Activated CD4-positive, alpha-beta T cell treated with anti-CD3 and anti-CD28 coated beads for 48 hours (primary cell): ENCODE data around the gene PRDX2.
A peak's percentile ranks its signal among the peaks of the same experiment; 100 is the strongest.

Experiments
- DNase-seq: peaks from one replicate; pipeline ENCODE4 v3.0.0-alpha.2; 2020

PRDX2 gene

DNA sequence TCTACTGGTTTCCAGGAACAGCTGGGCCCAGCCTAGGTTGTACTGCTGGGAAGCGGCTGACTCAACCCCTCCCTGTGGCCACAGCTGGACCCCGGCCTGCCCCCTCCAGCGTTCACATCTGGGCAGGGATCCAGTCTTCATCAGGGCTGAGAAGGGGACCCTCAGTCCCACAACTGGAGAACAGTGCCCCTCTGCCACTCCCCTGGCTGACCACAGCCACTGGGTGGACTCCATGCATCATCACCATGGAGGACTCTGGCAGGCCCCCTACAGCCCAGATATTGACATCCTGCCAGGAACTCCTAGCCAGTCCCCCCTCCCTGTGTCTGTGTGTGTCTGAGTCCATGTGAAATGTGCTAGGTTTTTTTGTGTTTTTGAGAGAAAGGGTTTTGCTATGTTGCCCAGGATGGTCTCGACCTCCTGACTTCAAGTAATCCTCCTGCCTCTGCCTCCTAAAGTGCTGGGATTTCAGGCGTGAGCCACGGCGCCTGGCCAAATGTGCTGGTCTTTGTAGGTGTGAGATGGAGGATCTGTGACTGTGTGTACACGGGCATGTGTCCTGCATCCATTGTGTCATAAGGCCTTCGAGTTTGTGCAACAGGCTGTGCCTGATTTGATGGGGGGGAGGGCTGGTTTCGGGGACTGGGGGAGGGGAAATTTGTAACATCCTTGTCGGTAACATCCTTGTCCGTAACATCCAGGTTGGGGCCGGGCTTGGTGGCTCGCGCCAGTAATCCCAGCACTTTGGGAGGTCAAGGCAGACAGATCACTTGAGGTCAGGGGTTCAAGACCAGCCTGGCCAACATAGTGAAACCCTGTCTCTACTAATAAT, 22.2 kb downstream of the PRDX2 start:
- no peak for DNase-seq

- no peak for DNase-seq
Observed at GRCh38 chr19:12778905-12779161, 22.8 kb downstream of the PRDX2 start.

DNA sequence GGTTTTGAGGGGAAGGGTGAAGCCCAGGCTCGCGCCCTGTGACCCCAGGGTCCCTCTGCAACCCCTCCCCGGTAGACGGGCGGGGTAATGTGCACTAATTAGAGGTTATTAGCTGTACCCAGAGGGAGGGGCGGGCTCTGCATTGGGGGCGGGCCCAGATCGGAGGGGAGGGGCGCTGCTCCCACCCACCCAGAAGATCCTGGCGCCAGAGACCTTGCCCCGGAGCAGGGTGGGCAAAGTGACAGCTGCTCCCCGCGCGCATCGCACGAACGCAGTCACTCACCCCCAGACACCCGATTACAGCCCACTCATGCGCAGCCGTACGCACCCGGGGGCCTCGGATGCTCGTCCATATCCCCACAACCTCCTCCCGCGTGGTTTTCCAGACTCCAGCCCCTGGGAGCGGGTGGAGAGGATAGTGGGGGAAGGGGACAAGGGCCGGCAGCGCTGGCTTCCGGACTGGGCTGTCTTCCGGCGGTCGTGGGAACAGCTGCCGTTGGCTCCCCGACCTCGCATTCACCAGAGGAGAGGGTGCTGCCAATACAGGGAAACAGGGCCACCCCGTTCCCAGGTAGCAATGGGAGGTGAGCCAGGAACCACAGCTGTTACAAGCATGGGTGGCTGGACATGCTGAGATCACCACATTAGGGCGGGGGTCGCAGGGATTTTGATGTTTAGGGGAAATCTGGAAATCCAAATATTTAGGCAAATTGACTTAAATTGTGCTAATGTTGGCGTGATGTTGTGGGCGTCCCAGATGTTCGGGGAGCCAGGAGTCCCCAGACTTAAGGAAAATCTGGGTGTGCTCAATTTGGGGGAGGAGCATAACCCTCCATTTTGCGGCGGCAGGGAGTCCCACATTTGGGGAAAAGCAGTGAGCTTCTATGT, 23.3 kb downstream of the PRDX2 start:
- peak; percentile 61 for DNase-seq

DNA sequence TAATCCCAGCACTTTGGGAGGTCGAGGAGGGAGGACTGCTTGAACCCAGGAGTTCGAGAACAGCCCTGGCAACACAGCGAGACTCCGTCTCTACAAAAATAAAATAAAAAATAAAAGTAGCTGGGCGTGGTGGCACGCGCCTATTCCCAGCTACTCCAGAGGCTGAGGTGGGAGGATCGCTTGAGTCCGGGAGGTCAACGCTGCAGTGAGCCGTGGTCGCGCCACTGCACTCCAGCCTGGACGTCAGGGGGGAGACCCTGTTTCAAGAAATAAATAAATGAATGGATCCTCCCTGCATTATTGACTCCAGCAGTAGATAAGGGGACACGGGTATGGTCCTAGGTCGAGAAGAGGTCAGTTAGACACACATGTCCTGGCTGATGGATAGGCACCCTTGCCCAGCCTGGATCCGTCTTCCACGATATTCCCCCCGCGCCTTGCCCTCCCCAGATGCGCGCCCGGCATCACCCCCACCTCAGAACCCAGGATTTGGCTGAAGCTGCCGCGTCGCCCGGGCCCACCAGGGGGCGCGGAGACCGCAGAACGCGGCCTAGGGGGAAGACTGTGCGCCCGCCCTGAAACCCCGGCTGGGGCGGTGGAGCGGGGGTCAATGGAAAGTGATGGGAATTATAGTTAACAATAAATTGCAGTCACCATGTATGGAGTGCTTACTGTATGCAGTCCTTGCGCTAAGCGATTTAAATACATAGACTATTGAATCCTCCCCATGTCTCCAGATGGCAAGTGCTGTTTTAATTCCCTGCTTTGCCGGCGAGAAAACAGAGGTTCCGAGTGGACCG, 24.2 kb downstream of the PRDX2 start:
- peak; percentile 88 for DNase-seq

GRCh38 chr19:12774588-12775555, 26.7 kb downstream of the PRDX2 start, which contains the start of gene HOOK2:
HOOK2 (minus strand) TSS chr19:12775552; CDS start chr19:12775449, 103 bp downstream.
- peak; percentile 43 for DNase-seq

DNA sequence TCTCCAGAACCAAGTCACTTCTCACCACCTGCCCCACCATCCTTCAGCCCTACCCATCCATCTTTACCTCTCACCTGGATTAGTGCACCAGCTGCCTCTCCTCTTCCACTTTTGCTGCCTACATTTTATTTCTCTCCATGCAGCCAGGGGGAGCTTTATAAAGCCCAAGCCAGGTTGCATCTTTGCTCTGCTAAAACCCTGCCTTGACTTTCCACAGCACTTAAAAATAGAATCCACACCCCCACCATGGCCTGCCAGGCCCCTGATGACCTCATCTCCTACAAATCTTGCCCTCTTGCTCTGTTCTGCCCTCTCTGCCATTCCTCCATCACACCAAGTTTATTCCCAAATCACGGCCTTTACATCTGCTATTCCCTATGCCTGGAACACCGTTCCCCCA, 28.0 kb downstream of the PRDX2 start:
- DNase-seq = no peak

- DNase-seq = no peak
Observed at GRCh38 chr19:12772323-12772722, 29.3 kb downstream of the PRDX2 start.

GRCh38 chr19:12770922-12771321, 30.7 kb downstream of the PRDX2 start:
- no peak for DNase-seq

DNA sequence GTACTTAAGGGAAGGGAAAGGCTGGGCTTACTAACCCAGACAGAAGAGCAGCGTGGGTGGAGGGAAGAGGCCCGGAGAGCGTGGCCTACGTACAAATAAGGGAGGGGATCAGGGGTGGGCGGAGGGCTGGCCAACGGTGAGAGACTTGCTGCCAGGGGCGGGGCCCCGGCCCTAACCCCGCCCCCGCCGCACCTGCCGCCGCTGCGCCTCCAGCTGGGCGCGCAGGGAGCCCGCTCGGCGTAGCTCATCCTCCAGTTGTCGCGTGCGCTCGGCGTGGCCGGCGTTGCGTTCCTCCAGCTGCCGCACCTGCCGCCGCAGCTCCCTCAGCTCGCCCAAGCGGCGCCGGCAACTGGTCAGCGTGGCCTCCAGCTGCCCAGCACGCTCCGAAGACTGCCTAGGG, 31.9 kb downstream of the PRDX2 start:
- DNase-seq = peak; percentile 70

DNA sequence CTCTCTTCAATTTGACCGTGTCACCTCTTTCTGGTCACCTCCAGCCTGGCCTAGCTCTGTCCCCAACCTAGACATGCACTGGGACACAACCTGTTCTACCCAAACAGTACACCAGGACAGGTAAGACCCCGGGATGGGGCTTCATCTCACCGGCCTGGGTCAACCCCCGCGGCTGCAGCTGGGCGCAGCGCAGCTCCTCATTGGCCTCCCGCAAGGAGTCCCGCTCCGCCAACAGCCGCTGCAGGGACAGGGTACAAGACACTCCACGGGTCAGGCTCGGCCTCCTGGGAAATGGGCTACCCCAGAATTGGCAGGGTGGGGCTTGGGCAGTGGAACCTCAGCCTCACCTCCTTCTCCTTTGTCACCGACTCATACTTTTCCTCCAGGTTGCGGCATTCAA, 33.9 kb downstream of the PRDX2 start:
- DNase-seq = no peak

DNA sequence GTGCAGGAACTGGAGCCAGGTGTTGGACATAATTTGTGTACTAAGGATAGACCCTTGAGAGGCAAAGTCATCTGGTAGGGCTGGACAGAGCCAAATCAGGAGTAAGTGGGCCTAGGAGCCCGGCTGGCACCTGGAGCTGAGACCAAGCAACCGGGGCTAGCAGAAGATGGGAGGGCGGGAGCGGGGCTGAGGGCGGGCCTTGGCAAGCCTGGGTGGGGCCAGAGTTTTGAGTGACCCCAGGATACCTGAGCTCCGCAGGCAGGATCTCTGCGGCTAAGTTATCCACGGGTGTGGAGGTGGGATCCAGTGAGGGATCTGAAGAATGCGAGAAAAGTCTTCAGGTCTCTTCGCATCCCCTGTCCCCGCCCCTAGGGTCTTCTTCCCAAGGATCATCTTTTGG, 34.5 kb downstream of the PRDX2 start:
- DNase-seq = no peak

DNA sequence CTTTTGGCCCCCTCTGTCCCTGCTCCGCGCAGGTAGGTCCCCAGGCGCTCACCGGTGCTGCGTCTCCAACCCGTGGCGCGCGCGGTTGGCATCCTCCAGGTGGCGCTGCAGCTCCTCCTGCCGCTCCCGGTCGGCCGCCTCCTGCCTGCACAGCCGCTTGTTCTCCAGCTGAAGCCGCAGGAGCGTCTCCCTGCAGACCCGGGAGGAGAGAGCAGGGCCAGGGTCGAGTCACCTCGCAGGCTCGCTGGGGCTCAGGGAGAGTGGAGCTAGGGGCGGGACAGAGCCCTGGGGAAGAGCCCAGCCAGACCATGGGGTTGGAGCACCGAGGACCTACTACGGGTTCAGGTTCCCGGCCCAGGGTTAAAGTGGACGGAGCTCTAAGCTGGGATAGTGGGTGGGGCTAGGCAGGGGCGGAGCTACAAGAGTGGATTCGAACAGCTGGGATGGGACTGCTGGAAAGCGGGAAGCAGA, 35.5 kb downstream of the PRDX2 start:
- peak; percentile 84 for DNase-seq

DNA sequence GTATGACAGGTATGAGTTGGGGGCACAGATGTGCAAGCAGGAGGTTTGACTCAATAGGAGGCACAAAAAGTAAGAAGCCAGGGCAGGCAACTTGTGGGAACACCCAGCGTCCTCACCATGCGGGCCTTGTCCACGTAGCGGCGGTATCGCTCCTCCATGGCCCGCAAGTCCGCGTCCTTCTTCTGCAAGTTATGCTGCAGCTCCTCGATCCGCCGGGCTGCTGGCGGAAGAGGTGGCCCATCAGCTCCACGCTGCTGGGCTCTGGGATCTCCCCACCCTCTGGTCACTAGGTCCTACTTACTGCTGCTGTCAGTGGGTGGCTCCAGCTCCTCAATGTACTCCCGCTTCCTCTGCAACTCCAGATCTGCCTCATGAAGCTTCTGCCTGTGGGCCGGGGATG, 36.9 kb downstream of the PRDX2 start:
- DNase-seq = no peak

- no peak for DNase-seq
Observed at GRCh38 chr19:12763100-12763499, 38.5 kb downstream of the PRDX2 start.

- DNase-seq = no peak
Observed at GRCh38 chr19:12759686-12760085, 41.9 kb downstream of the PRDX2 start.

DNA sequence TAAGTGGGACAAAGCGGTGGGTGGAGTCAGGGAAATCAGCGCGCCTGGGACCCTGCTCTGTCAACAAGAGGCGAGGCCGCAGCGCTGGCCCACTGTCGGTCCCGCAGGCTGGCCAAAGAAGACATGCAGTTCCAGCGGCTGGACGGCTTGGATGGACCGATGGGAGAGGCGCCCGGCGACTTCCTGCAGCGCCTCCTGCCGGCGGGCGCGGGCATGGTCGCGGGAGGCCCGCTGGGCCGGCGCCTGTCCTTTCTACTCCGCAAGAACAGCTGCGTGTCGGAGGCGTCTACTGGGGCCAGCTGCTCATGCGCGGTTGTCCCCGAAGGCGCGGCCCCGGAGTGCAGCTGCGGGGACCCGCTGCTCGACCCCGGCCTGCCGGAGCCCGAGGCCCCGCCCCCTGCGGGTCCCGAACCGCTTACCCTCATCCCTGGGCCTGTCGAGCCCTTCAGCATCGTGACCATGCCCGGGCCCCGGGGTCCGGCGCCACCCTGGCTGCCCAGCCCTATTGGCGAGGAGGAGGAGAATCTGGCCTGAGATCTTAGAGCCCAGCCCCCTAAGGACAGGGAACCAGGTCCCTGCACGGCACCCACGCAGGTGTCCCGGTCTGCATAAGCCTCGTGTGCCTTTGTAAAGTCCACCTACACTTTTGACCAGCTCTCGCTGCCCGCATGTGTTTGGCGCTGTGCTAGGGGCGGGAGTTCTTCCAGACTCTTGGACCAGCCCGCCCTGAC, 43.9 kb downstream of the PRDX2 start:
- peak; percentile 80 for DNase-seq

DNA sequence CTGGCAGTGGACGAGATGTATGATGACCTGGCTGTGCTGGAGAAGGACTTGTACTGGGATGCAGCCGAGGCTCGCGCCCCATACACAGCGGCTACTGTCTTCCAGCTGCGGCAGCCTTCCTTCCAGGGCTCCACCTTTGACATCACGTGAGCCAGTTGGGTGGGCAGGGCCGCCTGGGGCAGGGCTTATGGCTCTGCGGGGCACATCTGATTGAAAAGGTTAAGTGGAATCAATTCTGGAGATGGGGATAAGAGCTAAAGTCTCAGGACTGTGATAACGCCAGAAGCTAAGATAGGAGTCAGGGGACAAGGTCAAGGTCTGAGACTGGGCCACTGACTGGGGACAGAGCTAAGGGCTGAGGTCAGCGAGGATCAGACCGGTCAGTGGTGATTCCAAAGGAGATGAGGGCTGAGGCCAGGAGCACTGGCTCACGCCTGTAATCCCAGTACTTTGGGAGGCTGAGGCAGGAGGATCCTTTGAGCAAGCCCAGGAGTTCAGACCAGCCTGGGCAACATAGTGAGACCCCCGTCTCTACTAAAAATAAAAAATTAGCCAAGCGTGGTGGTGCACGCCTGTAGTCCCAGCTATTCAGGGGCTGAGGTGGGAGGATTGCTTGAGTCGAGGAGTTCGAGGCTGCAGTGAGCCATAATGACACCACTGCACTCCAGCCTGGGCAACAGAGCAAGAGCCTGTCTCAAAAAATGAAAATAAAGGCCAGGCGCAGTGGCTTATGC, 45.3 kb downstream of the PRDX2 start:
- no peak for DNase-seq

- DNase-seq = no peak
Observed at GRCh38 chr19:12754465-12755196, 47.0 kb downstream of the PRDX2 start.

GRCh38 chr19:12752056-12752781, 49.4 kb downstream of the PRDX2 start:
- no peak for DNase-seq
